ENCODE measurements around the gene LIN54. TPM values are rescaled to one million over a fixed set of nuclear protein-coding genes. Genes with fewer than 3 reads are reported as not detected.
A peak's percentile ranks its signal among the peaks of the same experiment; 100 is the strongest.

Gene LIN54
- total and polyA plus RNA-seq, 9 of the 15 experiments (the other 6 are each of a cell fraction or from before 2014, with no cell fraction given): 2.2 to 22.5 (median 15.8) TPM

GRCh38 chr4:83034630-83035494 is 24.2 kb upstream of the LIN54 start, which contains the start of gene COPS4 (continued):
- 0 out of 2 replicates have a peak, but pooled peaks have one; percentile 2 for TF ChIP-seq SMC3 (conservative IDR thresholded peaks at IDR 0.05; ENCODE audit: insufficient read depth, low read depth, low read length)
- TF ChIP-seq ZNF431 (CRISPR knock-in tag; IDR thresholded peaks at IDR 0.05): peak; percentile 47; the same call in 1 of the 2 replicates
- TF ChIP-seq PRDM10 (IDR thresholded peaks at IDR 0.05; ENCODE audit: partially characterized antibody): peak; percentile 96
- TF ChIP-seq MIER1 (IDR thresholded peaks at IDR 0.05; ENCODE audit: low read depth): no peak
- TF ChIP-seq JUND (IDR thresholded peaks at IDR 0.05; ENCODE audit: borderline replicate concordance, low read depth, low read length): peak; percentile 71
- TF ChIP-seq JUND (tag; IDR thresholded peaks at IDR 0.05; ENCODE audit: borderline replicate concordance, low read depth, low read length): no peak; the same call in 2 of the 3 replicates
- no peak for TF ChIP-seq NFE2 (IDR thresholded peaks at IDR 0.05; ENCODE audit: low read depth)
- TF ChIP-seq POLR2AphosphoS2 (IDR thresholded peaks at IDR 0.05; ENCODE audit: low read length): no peak; the same call in 1 of the 2 replicates
- TF ChIP-seq ZNF143 (CRISPR knock-in tag; IDR thresholded peaks at IDR 0.05): no peak
- TF ChIP-seq ZNF224 (CRISPR knock-in tag; IDR thresholded peaks at IDR 0.05): no peak
- peak; percentile 99 for TF ChIP-seq SP2 (IDR thresholded peaks at IDR 0.05; ENCODE audit: extremely low read depth, low read depth, low read length, poor library complexity, severe bottlenecking)
- TF ChIP-seq PBX2 (CRISPR knock-in tag; IDR thresholded peaks at IDR 0.05; ENCODE audit: low read depth): no peak
- TF ChIP-seq PBX2 (tag; conservative IDR thresholded peaks at IDR 0.05; ENCODE audit: low read depth): peak; percentile 71
- TF ChIP-seq POLR2G (IDR thresholded peaks at IDR 0.05; ENCODE audit: low read depth, low read length): peak; percentile 88
- TF ChIP-seq RBM14 (IDR thresholded peaks at IDR 0.05; ENCODE audit: borderline replicate concordance, insufficient read depth, low read depth, low read length): no peak
- no peak for TF ChIP-seq PURB (CRISPR knock-in tag; IDR thresholded peaks at IDR 0.05; ENCODE audit: low read depth)
- TF ChIP-seq ZNF76 (CRISPR knock-in tag; IDR thresholded peaks at IDR 0.05; ENCODE audit: borderline replicate concordance): 0 out of 2 replicates have a peak, but pooled peaks have one; percentile 36
- peak; percentile 81 to 94 for TF ChIP-seq FOXK2 (conservative IDR thresholded peaks at IDR 0.05 in 1 of 2, IDR thresholded peaks at IDR 0.05 in 1 of 2; ENCODE audit: low read depth in 2 of 2)
- no peak for TF ChIP-seq PCBP2 (IDR thresholded peaks at IDR 0.05; ENCODE audit: low read depth, low read length, poor library complexity, severe bottlenecking)
- 0 out of 2 replicates have a peak, but pooled peaks have one; percentile 9 for TF ChIP-seq ZNF12 (CRISPR knock-in tag; IDR thresholded peaks at IDR 0.05)
- TF ChIP-seq ZBTB8A (IDR thresholded peaks at IDR 0.05; ENCODE audit: partially characterized antibody): no peak
